IPS DF 19.7 (cell line): ENCODE data around the gene BEST1.

Experiments
- DNase-seq: peaks from one replicate; pipeline ENCODE4 v3.0.0-alpha.2; 2013; ENCODE audit warnings: low read depth, low spot score

Gene BEST1

GRCh38 chr11:61914471-61915171 is 35.5 kb upstream of the BEST1 start:
- DNase-seq, result no peak

- DNase-seq, result no peak
Measured at GRCh38 chr11:61916737-61917333, 33.3 kb upstream of the BEST1 start.

DNA sequence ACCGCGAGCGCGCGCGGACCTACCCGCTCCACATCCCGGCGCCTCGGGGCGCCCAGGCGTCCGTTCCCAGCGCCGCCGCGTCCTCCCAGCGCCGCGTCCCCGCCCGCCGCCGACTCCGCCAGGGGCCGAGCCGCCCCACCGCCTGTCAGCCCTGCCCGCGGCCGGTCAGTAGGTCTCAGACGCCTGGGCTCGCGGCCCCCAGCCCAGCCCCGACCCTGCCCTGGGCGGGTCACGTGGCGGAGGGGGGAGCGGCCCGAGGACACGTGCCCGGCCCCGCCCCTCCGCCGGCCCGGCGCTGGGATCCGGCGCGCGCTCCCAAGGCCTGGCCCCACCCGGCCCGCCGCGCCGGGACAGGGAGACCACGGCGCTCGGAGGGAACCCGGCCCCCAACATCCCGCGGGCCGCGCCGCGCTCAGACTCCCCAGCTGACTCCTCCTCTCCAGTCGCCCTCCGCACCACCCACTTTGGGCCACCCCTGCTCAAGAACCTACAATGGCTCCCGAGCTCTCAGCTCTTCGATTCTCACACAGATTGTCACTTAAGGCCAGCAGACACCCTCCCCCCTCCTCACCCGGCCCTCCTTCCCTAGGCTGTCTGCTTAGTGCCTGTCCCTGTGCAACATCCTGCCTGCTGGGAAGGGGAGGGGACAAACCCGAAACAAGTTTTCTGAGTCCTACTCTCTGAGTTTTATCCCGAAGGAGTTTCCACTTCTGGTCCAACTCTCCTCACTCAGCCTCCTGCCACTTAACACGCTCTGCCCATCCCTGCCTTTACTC is 32.6 kb upstream of the BEST1 start, which contains the start of gene RAB3IL1:
RAB3IL1 (minus strand) TSS at position 233 of the 776 bp plus-strand sequence; CDS start at position 34, 199 bp downstream.
- no peak for DNase-seq

DNA sequence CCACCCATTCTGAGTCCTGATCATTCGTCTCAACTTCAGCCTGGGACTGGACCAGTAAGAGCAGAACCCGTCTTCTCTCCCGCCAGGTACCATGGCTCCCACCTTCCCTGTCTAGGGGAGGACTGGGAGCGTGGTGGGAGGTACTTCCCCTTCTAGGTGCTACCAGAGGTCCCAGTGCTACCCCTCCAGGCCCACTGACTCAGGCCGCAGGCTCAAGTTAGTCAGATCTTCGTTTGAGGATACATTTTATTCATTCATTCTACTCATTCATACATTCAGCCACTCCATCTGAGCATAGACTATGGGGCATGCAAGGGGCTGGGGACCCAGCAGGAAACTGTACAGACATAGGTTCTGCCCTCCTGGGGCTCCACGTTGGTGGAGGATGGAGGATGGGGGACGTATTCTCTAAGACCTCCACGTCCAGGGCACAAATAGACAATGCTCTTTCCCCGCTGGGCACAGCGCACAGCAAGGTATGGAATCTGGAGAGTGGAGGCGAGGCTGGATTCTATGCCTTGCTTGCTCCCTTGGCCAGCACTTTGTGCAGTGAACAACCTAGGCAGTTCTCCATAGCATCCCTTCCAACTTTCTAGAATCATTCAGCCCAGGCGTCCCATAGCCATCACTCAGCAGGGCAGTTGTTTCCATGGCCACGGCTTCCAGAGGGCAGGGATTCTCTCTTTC is 31.8 kb upstream of the BEST1 start:
- DNase-seq, result no peak

DNA sequence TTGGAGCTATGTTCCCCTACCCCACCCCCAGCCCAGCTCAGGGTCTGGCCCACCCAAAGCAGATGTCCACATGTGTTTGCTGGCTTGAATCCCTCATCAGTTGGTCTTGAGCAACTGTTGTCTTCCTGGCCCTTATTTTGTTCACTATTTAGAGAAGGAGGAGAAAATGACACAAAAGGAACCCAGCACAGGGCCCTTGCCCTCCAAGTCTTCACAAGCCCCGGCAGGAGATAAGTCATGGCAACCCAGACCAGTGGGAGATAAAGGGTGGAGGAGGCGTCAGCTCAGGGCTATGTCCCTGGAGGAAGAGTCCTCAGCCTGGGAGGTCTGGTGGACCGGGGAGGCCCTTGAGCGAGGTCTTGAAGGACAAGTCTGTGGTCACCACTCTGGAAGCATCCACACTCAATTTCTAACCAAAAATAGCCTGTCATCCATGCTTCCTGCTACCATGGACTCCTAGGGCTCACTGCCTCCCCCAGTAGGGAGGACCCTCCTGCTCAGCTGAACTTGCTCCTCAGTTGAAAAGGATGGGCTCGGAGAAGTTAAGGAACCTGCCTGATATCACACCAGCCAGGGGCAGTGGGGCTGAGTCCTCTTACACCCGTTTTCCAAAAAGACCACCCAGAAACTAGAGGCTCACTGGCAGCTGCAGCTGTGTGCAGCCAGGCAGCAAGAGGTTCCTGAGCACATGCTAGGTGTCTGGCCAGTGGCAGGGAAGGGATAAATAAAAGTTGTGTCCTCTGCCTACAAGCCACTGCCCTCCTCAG is 31.0 kb upstream of the BEST1 start:
- DNase-seq, result no peak

- DNase-seq, result no peak
Measured at GRCh38 chr11:61919705-61920631, 30.2 kb upstream of the BEST1 start.

DNA sequence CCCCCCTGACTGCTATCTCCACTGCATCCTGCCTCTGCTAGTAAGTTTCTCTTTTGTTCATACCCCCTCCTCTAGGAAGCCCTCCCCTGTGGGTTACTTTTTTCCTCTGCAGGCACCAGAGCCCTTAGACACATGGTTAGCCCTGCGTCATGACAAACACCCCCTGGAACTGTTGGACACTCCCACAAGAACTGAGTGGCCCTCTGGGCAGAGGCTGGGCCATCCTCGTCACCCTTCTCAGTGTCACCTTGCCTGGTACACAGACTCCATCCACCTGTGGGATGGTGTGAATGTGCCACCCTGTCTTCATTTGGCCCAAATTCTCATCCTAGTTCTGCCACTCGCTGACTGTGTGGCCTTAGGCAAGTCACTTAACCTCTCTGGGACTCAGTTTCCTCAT is 28.7 kb upstream of the BEST1 start:
- no peak for DNase-seq

DNA sequence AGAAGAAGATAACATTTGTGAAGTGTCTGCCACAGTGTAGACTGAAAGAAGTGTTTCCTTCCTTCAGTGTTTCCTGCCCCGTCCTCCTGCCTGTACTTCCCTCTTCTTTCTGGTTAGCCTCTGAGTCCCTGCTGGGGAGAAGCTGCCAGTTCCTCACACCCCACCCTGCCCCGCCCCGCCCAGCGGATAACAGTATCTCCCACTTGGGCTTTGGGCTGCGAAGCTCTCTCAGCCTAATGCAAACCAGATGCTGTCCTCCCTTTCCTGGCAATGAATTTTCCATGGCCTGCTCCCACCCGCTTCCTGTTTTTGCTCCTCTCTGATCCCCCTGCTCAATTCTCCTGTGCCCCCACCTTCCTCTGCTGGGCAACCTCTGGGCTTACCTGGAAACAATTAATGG is 27.6 kb upstream of the BEST1 start:
- DNase-seq, result no peak

- DNase-seq, result no peak
Measured at GRCh38 chr11:61923166-61924063, 26.7 kb upstream of the BEST1 start.

DNA sequence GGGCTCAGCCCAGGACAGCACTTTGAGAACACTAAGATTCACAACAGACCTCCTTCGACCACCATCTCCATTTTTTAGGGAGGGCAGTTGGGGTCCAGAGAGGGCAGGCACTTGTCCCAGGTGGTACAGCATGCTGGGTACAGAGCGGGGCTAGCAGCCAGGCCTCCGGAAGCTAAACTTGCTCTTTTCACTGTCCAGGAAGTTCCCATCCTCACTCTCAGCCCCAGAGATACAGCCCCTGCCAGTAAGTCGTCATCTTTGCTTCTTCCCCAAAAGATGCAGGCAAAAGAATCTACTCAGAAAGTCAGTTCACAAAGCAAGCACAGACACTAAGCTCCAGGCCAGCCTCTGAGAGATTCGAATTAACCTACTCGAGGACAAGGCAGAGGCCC is 26.1 kb upstream of the BEST1 start:
- no peak for DNase-seq

DNA sequence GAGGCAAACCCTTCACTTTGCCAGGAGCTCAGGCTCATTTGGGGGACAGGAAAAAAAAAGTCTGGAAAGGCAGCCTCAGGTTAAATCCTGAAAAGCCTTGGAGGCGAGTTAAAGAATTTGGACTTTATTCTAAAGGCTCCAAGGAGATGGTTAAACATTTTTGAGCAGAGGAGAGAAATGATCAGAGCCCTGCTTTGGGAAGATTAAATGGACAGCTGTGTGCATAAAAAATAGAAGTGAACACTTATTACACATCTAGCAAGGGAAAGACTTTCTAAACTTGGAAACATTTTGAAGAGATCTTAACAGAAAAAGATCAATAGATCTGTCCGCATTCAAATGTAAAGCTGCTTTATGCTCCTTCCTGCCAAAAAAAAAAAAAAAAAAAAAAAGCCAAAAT is 24.4 kb upstream of the BEST1 start:
- no peak for DNase-seq

GRCh38 chr11:61926235-61926634 is 23.9 kb upstream of the BEST1 start:
- DNase-seq, result no peak

DNA sequence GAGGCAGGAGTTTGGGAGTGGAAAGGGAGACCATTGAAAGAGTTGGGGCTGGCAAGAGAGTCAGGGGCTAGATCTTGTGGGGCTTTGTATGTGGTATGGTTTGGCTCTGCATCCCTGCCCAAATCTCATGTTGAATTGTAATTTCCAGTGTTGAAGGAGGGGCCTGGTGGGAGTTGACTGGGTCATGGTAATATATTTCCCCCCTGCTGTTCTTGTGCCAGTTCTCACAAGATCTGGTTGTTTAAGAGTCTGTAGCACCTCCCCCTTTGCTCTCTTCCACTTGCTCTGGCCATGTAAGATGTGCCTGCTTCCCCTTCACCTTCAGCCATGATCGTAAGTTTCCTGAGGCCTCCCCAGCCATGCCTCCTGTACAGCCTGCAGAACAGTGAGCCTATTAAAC is 22.6 kb upstream of the BEST1 start:
- DNase-seq, result no peak

DNA sequence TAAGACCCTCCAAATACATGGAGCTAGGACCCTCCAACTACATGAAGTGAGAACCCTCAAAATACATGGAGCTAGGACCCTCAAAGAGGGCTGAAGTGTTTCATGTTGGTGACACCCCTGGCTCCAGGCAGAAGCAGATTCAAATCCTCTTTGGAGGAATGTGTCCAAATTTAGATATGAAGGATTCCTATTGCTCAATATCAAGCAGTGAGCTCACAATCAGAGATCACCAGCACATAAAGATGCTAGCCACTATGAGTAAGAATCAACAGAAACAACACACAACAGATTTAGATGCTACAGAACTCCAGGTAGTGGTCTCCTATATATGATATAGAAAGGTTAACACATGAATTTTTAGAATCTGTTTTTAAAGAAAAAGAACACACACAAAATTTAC is 21.5 kb upstream of the BEST1 start:
- DNase-seq, result no peak

GRCh38 chr11:61930933-61931332 is 19.2 kb upstream of the BEST1 start:
- DNase-seq, result no peak

DNA sequence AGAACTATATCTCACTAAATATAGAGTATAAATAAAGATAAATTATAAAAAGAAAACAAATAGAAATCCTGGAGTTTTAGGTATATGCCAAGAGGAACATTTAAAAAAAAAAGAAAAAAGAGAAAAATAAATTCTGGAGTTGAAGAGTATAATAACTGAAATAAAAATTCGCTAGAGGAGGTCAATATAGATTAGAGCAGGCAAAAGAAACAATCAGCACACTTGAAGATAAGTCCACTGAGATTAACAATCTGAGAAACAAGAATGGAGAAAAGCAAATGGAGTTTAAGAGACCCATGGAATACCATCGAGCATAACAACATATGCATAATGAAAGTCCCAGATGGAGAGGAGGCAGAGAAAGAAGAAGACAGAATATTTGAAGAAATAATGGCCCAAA is 14.3 kb upstream of the BEST1 start:
- DNase-seq, result no peak

DNA sequence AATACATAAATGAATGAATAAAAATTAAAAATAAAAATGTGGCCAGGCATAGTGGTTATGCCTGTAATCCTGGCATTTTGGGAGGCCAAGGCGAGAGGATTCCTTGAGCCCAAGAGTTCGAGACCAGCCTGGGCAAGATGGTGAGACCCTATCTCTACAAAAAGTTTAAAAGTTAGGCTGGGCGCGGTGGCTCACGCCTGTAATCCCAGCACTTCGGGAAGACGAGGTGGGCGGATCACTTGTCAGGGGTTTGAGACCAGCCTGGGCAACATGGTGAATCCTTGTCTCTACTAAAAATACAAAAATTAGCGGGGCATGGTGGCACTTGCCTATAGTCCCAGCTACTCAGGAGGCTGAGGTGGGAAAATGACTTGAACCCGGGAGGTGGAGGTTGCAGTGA is 9.7 kb upstream of the BEST1 start:
- no peak for DNase-seq

GRCh38 chr11:61945191-61945590 is 5.0 kb upstream of the BEST1 start:
- no peak for DNase-seq

DNA sequence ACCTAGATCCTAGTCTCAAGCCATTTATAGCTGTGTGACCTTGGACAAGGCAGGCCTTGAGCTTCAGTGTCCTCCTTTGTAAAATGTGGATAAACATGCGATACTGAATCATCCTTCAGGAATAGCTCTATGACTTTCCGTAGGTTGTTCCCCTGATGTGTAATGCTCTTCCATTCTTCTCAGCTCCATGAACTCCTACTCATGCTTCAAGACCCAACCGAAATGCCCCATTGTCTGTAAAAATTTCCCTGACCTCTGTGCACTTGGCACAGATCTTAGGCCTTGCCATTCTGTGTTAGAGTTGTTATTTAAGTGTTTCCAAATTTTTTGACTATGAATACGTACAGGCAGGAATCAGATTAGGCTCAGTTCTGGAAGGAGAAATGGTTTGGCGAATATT is 3.3 kb upstream of the BEST1 start:
- DNase-seq, result no peak
